Stimulated activated CD4-positive, alpha-beta T cell treated with anti-CD3 and anti-CD28 coated beads, Interleukin-15, amount 100 ng/mL, for 48 hours (primary cell): ENCODE data around the gene GRK5.

Source experiments
- DNase-seq, 2 donors: peaks; one replicate each; pipeline ENCODE4 v3.0.0-alpha.2; 2020; ENCODE audit warnings: low read depth in 2 of 2

GRK5 gene

DNA sequence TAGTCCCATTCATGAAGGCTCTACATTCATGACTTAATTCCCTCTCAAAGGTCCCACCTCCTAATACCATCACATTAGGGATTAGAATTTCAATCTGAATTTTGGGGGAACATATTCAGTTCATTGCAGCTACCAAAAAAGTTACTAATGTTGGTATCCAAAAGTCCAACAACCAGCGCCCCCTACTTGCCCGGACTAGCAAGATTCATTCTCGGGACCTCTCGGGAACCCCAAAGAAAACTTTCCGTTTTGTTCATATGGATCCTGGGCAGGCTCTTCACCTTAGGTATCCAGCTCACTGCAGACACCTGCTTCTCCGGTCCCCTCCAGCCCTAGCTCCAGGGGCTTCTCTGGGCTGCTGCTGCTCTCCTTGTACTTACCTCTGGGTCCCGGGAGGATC, 8.9 kb upstream of the GRK5 start:
- peak in 1 of 2 donors; percentile 29 for DNase-seq

DNA sequence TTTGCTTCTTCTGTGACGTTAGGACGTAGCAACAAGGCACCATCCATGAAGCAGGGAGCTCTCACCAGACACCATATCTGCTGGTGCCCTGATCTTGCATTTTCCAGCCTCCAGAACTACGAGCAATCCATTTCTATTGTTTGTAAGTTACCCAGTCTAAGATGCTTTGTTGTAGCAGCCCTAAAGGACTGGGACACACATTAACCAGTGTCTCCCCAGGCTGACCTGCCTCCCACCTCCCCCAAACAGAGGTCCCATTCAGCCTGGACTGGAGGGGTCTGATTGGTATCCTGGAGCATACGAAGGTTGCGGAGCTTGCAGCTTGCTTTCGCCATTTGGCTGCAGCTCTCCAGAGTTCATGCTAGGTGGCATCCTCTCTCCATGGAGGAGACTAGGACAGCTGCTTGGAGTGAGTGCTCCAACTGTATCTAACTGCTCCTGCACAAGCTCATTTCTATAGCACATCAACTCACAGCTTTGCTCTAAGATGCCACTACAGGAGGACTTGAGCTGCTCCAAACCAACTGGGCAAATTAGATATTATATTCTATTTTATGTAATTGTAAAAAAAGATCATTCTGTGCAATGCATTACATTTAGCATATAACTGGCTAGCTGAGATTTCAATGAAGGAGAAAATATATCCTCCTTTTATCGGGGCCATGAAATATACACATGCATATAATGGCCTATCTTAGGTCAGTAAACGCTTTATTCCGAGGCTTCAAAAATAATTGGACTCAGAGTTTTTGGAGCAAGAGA, 8.0 kb upstream of the GRK5 start:
- peak in 1 of 2 donors; percentile 21 for DNase-seq

DNA sequence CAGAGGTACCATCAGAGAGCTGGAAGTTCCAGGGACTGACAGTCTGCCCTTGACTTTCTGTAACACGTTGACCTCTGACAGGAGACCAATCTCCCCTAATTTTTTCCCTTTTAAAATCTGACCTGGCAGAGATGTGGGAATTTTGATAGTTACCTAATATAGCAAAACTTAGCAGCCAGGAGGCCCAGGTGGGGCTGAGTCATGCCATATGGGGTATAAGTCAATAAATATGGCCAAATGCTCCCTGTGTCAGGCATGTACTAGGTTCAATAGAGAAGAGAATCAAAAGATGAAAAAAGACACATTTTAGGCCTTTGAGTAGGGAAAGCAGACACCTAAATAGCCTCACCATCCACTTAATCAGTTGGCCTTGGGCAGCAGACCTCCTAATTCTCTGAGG, 6.1 kb upstream of the GRK5 start:
- no peak for DNase-seq

DNA sequence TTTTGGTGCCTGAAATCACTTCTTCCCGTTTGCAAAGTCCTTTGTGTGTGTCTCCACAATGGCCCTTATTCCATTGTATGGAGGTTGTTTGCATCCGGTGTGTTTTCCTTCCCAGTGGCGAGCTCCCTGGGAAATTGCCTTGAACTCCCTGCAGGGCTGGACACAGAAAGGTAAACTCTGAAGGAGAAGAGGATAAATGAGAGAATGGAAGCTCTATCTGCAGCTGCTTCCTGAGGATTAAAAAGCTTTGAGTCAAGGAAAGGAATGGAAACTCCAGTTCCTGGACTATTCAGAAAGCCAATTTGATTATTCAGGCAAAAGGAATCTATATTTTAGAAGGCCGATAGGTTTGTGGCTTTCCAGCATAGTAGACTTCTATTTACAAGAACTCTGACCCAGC, 4.4 kb upstream of the GRK5 start:
- no peak for DNase-seq

DNA sequence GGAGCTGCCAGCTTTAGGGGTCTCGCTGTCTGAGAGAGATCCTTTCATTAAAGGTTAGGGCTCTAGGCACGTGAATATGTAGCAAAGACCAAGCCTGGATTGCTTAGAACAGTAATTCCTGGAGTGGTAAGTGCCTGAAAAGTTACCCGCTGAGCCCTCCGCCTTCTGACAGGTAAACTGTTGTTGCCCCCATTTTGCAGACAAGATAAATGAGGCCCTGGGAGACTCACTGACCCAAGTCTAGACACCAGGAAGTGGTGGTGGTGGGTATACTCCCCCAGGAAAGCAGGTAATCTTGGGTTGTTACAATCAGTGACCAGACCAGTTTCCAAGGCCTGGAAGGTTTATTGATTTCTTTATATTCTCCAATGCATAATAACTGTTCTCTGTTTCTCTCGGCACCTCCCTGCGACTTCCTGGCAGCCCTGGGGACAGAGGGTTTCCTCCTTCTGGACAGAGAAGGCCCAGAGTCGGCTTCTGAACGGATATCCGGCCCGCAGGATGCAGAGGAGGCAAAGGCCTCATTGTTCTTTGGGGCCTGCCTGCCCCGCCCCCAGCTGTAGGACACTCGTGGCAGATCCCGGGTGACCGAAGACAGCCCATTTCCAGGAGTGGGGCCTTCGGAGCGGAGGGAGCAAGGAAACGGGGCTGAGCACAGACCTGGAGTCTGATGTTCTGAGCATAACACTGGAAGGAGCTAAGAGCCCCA, 1.3 kb upstream of the GRK5 start:
- peak in 1 of 2 donors; percentile 19 for DNase-seq

DNA sequence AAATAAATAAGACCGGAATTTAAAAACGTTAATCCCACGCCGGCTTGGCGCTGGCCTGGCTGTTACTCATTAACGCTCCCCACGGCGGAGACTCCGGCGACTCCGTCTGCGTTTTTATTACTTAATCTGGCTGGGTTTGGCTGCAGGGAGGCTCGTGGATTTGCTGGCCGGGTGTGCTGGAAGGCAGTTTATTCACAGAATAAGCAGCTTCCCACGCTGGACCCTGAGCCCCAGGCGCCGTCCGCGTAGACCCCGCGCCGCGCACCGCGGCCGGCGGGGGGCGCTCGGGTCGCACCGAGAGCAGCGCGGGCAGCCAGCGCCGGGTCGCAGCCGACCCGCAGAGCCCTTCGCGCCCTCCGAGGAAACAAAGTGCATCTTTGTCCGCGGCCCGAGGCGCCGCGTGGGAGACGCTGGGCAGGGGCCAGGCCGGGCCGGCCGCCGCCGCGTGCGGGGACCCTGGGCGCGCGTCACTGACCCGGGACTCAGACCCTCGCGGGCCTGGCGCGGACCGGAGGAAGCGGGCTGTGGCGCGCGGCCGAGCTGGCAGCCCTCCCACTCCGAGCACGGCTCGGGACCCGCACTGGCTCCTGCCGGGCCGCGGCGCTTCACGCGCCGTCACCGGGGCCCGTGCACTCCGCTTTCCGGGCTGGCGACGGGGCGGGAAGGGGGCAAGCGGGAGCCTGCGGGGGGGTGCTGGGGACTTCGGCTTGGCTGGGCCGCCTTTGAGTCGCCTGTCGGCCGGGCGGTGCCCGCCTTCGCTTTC, 587 bp upstream of the GRK5 start:
- peak; percentile 37 to 57 for DNase-seq

DNA sequence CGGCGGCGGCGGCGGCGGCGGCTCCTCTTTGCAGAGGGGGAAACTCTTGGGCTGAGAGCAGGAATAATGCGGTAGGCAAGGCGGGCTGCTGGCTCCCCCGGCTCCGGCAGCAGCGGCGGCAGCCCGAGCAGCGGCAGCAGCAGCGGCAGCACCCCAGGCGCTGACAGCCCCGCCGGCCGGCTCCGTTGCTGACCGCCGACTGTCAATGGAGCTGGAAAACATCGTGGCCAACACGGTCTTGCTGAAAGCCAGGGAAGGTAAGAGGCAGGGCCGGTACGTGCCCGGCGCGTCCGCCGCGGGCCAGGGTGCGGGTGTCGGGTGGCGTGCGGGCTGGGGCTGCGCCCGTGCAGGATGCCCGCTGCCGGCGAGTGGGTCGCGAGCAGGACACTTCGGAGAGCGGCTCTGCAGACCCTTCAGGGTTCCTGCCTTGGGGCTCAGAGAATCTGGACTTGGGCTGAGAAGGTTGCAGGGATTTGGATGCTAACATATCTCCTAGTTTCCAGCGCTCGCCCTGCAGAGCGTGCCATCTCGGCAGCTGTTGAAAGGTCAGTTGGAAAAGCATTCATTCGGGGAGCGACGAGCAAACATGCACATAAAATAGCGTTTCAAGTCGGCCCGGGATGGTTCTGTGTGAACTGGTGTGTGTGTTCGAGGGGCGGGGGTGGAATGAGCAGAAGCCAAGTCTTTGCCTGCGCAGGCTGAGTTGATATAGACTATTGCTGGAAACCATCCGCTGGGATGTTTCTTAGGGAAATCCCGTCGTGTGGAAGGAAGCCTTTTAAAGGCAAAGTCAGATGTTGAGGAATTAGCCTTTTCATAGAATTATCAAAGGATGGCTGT, 562 bp downstream of the GRK5 start:
- DNase-seq = peak in 1 of 2 donors; percentile 29

DNA sequence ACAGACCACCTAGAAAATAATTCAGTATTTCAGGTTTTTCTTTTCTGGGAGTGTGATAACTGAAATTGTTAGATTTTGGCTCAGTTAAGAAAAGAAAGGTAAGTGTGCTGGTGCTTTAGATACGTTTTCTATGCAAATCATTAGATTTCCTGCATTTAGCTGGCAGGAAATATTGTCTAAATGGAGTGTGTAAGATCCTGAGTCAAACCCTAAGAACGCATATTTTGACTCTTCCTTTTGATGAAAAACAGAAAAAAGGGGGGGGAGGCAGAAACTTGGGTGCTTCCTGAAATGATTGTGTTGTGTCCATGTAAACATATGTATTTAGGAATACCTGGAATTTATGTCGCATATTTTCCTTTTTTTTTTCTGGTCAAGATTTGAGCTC, 1.2 kb downstream of the GRK5 start:
- DNase-seq = no peak

DNA sequence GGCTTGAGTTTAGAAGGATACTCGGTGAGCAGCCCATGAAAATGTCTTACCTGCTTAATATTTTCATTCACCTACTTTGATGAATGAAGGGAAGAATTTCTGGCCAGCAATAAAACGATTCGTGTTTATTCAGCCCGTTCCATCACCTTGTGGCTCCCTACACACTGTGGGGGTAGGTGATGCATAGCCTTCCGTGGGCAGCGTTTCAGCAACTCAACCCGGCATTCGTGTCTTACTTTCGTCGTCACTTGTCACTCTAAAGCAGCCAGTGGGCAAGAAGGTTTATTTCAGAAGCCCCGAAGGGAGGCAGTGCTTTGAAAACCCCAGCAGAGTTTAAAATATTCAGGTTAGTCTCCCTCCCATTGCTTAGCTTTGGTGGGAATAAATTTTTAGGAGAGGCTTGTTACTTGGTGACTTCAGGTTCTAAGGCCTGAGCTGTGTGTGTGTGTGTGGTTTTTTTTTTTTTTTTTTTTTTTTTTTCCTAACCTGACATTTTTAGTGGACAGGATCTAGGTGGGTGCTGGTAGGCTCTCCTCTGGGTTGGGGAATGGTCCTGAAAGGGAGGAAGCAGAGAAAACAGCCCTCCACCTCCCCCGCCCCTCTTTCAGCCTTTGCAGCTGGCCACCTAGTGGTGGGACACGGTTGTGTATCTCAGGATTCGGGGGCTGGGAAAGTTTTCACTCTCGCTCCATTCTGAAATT, 1.8 kb downstream of the GRK5 start:
- DNase-seq = peak; percentile 53 to 64

DNA sequence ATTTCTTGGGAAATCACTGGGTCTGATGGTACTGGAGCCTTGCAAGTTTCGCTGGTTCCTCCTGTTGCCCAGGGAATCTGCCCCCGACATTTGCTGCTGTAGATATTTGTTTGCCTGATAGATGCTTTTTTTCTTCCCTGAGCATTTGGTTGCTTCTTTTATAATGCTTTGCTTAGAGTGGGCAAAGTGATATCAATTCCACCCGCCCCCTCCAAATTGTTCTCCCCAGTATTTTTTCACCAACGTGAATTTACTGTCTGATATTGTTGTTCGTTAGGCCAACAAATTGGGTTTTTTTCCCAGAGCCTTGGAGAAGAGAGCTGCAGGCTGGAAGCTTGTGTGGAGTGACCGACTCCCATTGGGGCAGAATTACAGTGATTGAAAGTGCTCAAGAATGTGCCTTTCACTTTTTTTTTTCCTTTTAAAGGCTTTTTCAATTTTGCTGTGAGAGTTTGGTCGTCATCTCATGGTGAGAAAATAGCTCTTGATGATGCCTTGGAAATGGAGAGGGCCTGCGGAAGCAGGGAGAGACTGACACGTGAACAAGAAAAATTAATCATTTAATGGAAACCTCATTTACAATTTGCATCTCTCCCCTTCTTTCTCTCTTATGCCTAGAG, 2.5 kb downstream of the GRK5 start:
- DNase-seq = no peak

DNA sequence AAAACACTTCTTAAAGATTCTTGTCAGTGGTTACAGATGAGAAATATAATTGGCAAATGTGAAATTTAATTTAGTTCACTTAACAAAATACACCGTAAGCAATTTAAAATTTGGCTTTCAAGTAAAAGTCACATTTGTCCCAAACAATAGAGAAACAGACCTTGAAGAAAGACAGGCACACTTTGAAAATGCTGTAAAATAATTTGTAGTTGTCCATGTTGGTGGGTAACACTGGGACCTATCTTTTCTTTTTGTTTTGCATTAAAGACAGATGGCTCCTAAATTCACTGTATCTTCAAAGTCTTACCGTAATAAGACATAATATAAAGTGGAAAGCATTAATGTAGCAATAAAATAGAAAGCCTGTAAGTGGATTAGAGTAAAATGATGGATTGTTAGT, 3.3 kb downstream of the GRK5 start:
- no peak for DNase-seq

DNA sequence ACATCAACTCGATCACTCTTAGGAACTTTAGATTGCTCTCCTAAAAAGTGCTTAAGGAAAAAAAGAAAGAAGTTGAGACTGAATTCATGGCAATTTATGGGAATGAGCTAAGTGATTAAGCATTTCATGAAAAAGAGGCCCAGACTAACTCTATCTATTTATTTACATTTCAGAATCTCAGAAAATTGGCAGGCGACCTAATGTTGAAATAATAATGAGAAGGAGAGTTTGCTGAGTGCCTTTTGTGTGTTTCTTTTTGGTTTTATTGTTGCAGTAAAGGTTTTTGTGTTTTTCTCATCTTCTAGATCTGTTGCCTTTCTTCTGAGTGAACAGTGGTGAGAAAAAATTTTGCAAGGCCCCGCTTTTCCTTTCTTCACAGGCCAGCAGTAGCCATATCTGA, 3.8 kb downstream of the GRK5 start:
- DNase-seq = no peak

DNA sequence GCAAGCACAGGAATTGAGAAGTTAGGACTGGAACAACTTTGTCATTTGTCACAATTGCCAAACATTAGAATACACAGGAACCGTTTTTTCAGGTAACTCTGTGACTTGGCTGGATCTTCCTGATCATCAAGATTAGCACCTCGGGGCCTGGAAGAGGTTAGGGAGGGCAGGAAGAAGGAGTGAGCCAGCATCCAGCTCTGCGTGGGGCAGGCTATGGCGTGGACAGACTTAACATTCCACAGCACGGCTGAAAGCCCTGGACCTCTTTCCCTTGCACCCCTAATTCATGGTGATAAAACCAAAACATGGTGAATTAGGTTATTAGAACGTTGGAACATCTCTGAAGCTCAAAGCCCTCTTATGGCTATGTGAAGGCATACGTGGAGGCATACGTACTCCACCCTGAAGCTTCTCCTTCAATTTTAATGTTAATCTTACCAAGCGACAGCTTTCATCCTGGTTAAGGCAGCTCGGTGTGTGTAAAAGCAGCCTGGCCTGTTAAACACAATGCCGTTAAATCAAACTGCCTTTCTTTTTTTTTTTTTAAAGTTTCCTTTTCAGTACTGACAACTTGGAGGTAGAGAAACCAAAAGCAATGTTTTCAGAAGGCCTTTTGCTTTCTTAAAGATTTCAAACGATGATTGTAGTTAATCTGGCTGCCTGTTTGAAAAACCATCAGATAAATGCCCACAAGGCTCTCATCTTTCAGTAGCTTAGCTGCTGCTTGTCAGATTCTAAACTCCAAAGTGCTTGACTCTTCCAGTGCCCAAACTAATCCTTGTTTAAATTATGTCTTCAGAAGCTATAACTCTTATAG, 4.5 kb downstream of the GRK5 start:
- DNase-seq = no peak

DNA sequence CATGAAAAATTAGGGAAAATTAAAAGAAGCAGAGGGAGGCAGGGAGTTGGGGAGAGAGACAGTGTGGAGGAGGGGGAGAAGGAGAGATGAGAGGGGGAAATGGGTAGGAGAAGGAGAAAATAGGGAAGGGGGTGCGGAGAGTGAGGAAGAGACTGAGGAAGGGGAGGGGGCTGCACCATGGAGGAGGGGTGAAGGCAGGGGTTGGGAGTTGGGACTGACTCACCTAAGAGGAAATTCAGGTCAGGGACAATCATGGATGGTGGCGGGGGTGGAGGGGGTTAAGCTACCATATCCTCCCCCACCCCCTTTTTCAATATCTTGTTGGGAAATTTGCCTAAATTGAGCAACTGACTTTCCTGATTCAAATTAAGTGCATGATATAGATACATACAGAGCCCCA, 8.0 kb downstream of the GRK5 start:
- no peak for DNase-seq

DNA sequence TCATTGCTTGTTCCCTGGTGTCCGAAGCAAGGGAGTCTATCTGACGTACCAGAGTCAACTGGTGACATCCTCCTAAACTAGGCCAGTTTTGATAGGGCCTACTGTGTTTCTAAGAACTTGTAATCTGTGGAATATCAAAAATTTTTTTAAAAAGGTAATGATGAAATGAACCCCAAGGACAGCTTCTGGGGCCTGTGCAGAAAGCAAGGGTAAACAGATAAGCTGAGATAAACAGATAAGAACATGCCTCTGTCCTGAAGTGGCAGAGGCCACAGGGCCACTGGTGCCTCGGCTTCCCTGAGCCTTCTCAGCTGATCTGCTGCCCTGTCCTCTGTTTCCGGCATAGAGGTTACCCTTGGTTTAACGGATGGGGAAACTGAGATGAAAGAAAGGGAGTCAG, 8.8 kb downstream of the GRK5 start:
- no peak for DNase-seq

DNA sequence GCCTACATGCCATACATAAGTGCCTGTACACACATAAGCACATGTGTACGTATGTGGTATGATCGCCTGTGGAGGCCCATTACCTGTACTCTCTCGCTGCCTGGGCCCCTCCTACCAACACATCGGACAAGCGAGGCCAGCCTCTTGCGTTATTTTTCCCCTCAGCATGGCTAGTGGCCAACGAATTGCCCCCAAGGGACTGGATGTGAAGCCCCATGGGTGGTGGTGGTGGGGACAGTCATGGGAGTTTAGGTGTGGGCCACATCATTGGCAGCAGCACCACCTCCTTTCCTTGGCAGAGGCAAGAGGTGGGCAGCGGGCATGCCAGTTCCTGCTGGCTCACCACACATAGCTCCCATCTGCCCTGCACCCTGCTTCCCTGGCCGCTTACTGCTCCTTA, 10.0 kb downstream of the GRK5 start:
- DNase-seq = no peak

DNA sequence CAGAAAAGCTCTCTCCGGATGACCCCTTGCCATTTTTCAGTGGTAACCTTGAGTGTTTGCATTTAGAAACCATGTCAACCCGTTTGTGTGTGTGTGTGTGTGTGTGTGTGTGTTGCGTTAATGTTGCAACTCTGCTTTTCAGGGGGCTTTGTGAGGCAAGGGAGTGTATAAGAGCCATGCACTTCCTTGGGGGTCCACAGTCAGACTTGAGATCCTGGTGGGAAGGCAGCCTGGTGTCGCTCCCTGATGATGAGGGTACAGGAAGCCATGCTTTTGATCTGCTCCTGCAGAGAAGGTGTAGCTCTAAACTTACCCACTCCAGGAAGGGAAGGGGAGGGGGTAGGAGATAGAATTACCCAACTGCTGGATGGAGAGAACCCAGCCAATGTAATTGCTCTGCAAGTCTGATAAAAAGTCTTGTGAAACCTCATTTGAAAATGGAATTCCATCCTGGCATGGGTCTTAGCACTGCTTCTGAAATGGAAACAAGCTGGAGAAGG, 10.7 kb downstream of the GRK5 start:
- no peak for DNase-seq

DNA sequence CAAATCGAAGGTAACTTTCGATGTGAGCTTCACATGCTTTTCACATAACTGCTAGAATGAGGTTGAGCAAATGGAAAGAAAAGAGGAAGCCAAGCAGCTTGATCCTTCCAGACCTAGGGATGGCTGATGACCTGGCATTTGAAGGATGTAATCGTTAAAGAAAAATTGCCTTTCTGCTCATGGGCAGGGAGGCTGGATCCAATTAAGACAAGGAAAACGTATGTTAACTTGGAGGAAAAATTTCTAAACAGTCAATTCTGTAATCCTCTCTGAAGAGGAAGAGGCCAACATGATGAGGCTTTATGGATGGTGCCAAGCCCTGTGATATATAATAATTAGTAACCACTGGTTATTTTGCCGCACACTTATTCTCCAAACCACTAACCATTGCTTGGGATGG, 12.5 kb downstream of the GRK5 start:
- no peak for DNase-seq

DNA sequence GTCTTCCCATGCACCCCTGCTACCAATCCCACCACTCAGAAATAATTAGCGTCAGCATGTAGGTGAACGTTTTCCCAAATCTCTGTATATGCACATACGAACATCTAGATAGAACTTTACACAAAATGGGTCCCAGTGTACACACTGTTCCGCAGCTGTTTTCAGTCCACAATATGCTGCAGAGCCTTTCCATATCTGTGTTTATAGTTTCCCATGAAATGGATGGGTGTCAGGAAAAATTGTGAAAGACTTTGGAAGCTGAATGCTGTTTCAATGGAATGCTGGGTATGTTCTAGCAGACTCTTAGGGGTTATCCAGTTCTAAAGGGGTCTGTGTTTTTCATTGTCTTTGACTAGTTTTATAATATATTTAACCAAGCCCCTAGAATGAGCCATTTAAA, 13.8 kb downstream of the GRK5 start:
- DNase-seq = no peak

DNA sequence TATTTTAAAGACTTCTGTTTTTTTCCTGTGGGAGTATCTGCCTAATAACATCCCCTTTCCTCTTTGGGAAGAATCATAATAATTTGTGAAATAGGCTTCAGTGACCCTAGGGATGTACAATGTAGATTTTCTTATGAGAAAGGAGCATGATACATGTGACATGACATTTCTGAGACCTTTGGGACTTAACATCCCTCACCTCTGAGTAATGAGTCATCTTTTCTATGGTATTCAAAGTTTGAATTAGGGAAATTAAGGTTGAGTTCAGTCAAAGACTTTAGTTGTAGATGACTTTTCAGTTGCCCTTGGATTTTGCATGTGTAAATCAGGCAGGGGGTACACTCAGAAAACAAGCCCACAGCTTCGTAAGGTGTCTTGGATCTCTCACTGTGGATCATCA, 14.3 kb downstream of the GRK5 start:
- DNase-seq = no peak
